ENCODE results near the gene ITSN1. TPM values are rescaled to one million over a fixed set of nuclear protein-coding genes. Genes with fewer than 3 reads are reported as not detected.

The ITSN1 gene
- total RNA-seq, 2 donors from 2014 or later = 50.9 to 78.6 TPM

DNA sequence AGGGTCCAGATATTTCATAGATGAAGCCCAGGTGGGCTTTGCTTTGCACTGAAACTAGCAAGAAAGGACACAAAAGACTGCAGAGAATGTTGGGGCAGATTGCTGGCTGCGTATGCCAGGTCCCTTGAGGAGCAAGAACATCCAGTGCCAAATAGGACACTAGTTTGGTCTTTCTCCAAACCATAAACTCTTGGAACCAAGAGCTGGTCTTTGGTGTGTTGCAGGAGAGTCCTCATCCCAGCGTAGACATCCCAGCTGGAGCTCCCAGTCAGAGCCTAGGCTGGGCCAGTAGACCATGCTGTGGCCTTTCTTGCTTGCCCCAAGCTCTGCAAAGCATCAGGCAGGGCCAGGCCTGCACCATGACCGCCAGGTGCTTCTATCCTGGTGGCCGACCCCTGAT lies 185.8 kb downstream of the ITSN1 start:
- peak overlapping the region; percentile 46 for H3K4me3 ChIP-seq
- H3K36me3 ChIP-seq = no peaks in the 10 kb centered on the region
- H3K9me3 ChIP-seq = no peaks in the 10 kb centered on the region
- TF ChIP-seq, protein P1, sequence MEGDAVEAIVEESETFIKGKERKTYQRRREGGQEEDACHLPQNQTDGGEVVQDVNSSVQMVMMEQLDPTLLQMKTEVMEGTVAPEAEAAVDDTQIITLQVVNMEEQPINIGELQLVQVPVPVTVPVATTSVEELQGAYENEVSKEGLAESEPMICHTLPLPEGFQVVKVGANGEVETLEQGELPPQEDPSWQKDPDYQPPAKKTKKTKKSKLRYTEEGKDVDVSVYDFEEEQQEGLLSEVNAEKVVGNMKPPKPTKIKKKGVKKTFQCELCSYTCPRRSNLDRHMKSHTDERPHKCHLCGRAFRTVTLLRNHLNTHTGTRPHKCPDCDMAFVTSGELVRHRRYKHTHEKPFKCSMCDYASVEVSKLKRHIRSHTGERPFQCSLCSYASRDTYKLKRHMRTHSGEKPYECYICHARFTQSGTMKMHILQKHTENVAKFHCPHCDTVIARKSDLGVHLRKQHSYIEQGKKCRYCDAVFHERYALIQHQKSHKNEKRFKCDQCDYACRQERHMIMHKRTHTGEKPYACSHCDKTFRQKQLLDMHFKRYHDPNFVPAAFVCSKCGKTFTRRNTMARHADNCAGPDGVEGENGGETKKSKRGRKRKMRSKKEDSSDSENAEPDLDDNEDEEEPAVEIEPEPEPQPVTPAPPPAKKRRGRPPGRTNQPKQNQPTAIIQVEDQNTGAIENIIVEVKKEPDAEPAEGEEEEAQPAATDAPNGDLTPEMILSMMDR (IDR thresholded peaks at IDR 0.05) = no peak
- H3K27me3 ChIP-seq (replicated peaks; ENCODE audit: insufficient read depth) = no peaks in the 10 kb centered on the region
- ATAC-seq (ENCODE audit: insufficient number of reproducible peaks, low FRiP score, low read depth) (no peak), DNase-seq (ENCODE audit: low spot score) (no peak)
- peak overlapping the region; percentile 78 to 82 for H3K27ac ChIP-seq
- H3K4me1 ChIP-seq (ENCODE audit: control insufficient read depth in 1 of 2, low read depth in 2 of 2) = peaks cover 48 to 80% of the 10 kb centered on the region in 2 donors

- no peak for ATAC-seq (ENCODE audit: insufficient number of reproducible peaks, low FRiP score, low read depth)
Measured at GRCh38 chr21:33828577-33828976, 186.3 kb downstream of the ITSN1 start.

DNA sequence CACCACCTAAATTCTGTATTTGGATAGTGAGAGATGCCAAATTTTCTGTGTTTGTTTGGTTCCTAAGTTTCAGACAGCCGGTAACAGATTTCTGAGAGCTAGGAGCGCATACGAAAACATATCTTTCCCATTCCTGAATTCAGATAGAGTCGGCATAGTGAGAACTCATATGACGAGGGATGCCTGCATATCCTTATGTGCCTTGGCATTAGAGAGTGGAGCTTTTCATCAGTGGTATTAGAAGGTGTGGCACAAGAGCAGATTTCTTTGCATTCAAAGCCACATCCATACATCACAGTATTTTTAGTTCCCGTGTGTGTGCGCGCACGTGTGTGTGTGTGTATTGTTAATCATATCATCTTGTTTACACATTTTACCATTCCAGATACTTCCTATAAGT lies 187.5 kb downstream of the ITSN1 start:
- H3K9me3 ChIP-seq = no peaks in the 10 kb centered on the region
- ATAC-seq (ENCODE audit: insufficient number of reproducible peaks, low FRiP score, low read depth) (no peak), DNase-seq (ENCODE audit: low spot score) (no peak)
- H3K27ac ChIP-seq = peak overlapping the region in 1 of 2 donors; percentile 78
- H3K4me3 ChIP-seq = no peak overlapping the region
- no peaks in the 10 kb centered on the region for H3K36me3 ChIP-seq
- TF ChIP-seq, protein P1 (IDR thresholded peaks at IDR 0.05) = no peak
- H3K4me1 ChIP-seq (ENCODE audit: control insufficient read depth in 1 of 2, low read depth in 2 of 2) = peaks cover 42 to 70% of the 10 kb centered on the region in 2 donors
- no peaks in the 10 kb centered on the region for H3K27me3 ChIP-seq (replicated peaks; ENCODE audit: insufficient read depth)

More at GRCh38 chr21:33828577-33828976, 186.3 kb downstream of the ITSN1 start:
- H3K27ac ChIP-seq = peak overlapping the region; percentile 78 to 82
- TF ChIP-seq, protein P1 (IDR thresholded peaks at IDR 0.05) = no peak
- peak overlapping the region; percentile 46 for H3K4me3 ChIP-seq
- no peaks in the 10 kb centered on the region for H3K9me3 ChIP-seq
- H3K4me1 ChIP-seq (ENCODE audit: control insufficient read depth in 1 of 2, low read depth in 2 of 2) = peaks cover 48 to 80% of the 10 kb centered on the region in 2 donors
- no peaks in the 10 kb centered on the region for H3K36me3 ChIP-seq
- no peaks in the 10 kb centered on the region for H3K27me3 ChIP-seq (replicated peaks; ENCODE audit: insufficient read depth)
- no peak for DNase-seq (ENCODE audit: low spot score)

DNA sequence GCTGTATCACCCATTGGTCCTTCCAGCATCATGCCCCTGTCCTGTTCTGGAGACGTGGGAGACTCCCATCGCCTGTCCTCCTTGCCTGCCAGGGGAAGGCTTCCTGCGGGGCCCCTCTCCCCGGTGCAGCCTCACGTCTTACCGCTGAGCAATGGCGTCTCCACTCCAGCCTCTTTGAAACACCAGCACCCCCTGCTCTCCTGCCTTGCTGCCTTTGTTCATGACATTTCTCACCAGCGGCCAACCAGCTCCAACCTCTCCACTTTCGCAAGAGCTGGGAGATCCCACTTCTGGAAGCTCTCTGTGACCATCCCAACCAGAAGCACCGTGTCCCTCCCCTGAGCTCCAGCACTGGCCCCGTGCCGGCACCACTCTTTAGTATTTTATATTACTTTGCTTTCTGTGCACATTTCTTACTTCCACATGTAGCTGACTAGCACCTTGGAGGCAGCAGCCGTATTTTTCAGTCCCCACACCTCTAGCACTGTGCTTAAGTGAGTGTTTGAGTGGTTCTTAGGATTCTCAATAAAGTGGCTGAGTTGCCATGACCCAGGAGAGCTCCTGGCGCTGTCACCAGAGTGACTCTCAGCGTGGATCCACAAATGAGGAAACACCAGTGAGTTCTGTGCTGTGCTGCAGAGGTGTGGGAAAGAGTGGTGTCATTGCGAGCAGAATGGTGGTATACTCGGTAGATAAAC lies 189.8 kb downstream of the ITSN1 start:
- H3K36me3 ChIP-seq = no peaks in the 10 kb centered on the region
- DNase-seq (ENCODE audit: low spot score) = no peak

DNA sequence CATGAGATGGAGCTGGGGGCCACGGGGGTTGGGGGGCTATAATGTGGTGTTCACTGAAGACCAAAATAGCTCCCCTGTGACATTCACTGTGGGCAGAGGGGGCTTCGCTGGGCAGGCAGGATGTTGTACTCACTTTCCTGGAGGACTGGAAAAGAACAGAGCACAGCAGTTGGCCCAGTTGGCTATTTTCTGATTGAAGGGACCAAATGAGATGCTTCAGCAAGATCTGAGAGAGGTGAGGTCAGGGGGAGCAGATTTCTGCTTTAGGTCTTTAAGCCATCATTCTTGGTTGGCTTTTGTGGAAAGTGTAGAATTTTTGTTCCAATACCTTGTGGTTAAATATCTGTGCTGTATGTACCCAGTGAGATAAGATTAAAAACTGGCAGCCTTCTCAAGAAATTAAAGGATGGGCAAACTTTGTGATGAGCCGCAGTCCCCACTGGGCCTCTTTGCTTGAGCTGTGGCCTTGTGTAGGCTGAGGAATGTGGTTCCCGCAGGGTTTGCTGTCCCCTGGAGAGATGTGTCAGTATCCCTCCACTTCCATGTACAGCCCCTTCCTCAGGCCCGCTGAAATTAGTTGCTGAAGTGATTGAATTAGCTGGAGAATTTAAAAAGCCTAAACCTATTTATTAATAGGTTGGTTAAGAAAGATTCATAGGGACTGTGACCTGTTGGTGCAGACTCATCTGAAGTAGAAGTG lies 192.7 kb downstream of the ITSN1 start:
- no peaks in the 10 kb centered on the region for H3K9me3 ChIP-seq
- peaks cover 6% of the 10 kb centered on the region for H3K36me3 ChIP-seq
- H3K27me3 ChIP-seq (replicated peaks; ENCODE audit: insufficient read depth) = no peaks in the 10 kb centered on the region
- ATAC-seq (ENCODE audit: insufficient number of reproducible peaks, low FRiP score, low read depth) (no peak), DNase-seq (ENCODE audit: low spot score) (no peak)
- no peak overlapping the region for H3K4me3 ChIP-seq
- no peak overlapping the region for H3K27ac ChIP-seq
- peaks cover 3 to 19% of the 10 kb centered on the region in 2 donors for H3K4me1 ChIP-seq (ENCODE audit: control insufficient read depth in 1 of 2, low read depth in 2 of 2)
- TF ChIP-seq, protein P1 (IDR thresholded peaks at IDR 0.05) = no peak

More for the DNA sequence above, 189.8 kb downstream of the ITSN1 start:
- peak overlapping the region; percentile 61 to 74 for H3K27ac ChIP-seq
- H3K4me3 ChIP-seq = no peak overlapping the region
- TF ChIP-seq, protein P1 (IDR thresholded peaks at IDR 0.05) = no peak
- ATAC-seq (ENCODE audit: insufficient number of reproducible peaks, low FRiP score, low read depth) = no peak
- H3K4me1 ChIP-seq (ENCODE audit: control insufficient read depth in 1 of 2, low read depth in 2 of 2) = peaks cover 24 to 48% of the 10 kb centered on the region in 2 donors
- H3K9me3 ChIP-seq = no peaks in the 10 kb centered on the region
- H3K27me3 ChIP-seq (replicated peaks; ENCODE audit: insufficient read depth) = no peaks in the 10 kb centered on the region
